GM18951 (cell line): ENCODE data around the gene ADGRB2.

Experiments
- POLR2A ChIP-seq: IDR thresholded peaks from 4 replicates; pipeline ENCODE4 v1.6.1; 2011; ENCODE audit warnings: mild to moderate bottlenecking; ENCODE audit not compliant: insufficient read length, insufficient read depth; ENCODE audit errors: extremely low read depth
- in situ Hi-C: fragments of 300-500 bp; cut with MboI; formaldehyde crosslinking; loops from one replicate; pipeline ENCODE4 v1.12.0; 2022; ENCODE audit warnings: low sequenced_read_pairs, mixed read lengths, inconsistent platforms; ENCODE audit not compliant: unreplicated experiment

The ADGRB2 gene

GRCh38 chr1:31799895-31800673 is 35.9 kb upstream of the ADGRB2 start:
- in situ Hi-C loops: no loop called here
- no peak for TF ChIP-seq POLR2A

DNA sequence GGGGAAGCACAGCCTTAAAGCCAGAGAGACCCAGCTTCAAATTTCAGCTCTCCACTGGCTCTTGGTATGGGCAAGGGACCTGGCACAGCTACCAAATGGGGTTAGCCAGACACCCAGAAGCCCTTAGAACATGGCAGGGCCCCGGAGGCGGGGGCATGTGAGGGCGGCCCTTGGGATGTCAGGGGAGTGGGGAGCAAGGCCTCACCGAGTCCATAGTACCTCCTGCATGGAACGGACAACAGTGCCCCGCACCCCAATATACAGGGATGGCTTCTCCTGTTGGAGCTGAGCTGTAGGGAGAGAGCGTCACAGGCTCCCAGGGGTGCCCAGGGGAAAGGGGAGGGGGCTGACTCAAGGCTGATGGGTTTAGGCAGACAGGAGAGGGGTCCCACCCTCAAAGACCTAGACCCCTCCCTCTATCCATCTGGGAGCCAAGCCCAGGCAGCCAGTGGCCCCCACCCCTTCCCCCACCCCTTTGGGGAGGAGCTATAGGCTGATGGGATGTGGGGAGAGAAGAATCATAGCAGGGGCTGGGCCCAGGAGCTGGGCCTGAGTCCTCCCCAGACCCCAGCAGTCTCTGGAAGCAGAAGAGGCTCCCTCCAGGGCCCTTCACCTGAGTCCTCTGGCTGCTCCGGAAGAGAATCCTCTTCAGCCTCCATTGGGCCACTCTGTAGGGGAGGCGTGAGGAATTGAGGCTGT is 35.2 kb upstream of the ADGRB2 start:
- in situ Hi-C loops: no loop called here
- no peak for TF ChIP-seq POLR2A

GRCh38 chr1:31798433-31799195 is 34.5 kb upstream of the ADGRB2 start:
- no peak for TF ChIP-seq POLR2A
- in situ Hi-C loops: no loop called here

- TF ChIP-seq POLR2A: no peak
- in situ Hi-C loops: no loop called here
These were observed 33.9 kb upstream of the ADGRB2 start for GRCh38 chr1:31798086-31798432.

DNA sequence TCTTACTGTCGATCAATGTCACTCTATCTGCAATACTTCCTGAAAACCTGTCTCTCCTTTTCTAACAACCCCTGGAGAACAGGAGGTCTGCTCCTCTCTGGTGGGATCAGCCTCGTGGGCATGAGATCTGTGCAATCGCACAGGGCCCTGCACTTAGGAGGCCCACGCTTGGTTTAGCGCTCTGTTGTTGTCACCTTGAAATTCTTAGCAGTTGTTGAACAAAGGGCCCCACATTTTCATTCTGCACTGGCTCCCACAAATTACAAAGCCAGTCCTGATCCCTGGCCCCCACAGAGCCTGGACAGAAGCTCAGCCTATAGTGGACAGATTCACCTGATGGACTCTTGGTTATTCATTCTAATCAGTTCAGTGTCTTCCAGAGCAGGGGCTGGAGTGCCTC is 33.1 kb upstream of the ADGRB2 start:
- no peak for TF ChIP-seq POLR2A
- in situ Hi-C loops: no loop called here

GRCh38 chr1:31796707-31797106 is 32.6 kb upstream of the ADGRB2 start:
- TF ChIP-seq POLR2A: no peak
- in situ Hi-C loops: no loop called here

DNA sequence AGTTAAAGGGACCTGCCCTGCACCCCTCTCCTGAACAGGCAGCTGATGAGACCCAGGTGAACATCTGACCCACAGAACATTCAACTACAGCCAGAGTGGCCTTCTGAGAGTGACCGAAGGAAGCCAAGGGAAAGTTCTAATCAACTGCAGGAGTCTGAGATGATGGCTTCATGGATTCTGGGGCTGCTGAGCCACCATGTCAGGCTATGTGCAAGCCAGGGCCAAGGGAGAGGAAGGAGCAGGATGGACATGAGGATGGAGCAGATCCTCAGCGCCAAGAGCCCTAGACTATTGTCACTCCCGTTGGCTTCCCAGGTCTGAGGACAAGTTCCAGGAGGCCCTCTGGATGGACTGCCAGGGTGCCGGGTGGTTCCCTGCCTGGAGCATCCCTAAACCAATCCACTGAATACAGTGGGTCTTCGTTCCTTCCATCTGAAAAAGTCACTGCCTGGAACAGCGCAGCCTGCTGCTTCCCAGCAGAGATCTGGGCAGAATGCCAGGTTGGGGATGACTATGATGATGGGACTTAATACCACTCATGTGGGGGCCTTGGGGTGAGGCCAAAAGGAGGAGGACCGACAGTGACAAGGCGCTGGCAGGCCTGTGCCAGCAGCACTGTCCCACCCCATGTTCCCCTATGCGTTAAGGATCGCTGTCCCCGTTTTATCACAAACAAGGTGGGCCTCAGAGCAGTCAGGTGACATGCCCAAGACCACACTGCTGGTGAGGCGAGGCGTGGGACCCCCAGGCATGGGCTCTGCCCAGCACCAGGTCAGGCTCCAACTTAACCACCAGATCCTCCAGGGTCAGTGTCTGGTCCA is 31.9 kb upstream of the ADGRB2 start:
- in situ Hi-C loops: no loop called here
- TF ChIP-seq POLR2A: no peak

DNA sequence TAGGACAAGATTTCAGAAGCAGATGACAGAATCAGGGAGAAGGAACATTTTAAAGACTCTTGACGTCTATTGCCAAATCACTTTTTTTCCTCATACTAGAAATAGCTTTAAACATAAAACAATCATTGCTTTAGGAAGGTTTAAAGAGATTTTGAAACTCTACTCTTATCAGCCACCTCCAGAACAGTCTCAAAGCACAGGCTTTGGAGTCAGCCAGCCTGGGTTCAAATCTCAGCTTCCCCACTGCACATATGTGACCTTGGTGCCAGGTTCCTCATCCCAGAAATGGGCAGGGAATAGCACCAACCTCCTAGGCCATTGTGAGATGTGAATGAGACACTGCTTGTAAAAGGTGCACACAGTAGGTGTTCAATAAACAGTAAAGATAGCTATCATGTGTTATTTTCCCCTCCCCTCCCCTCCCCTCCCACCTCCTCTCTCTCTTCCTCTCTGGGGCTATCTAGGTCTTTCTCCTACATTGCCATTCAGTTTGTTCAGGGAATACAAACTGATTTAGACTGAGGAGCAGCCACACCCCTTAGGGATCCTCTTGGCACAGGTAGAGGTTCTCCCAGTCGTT is 31.0 kb upstream of the ADGRB2 start:
- in situ Hi-C loops: no loop called here
- TF ChIP-seq POLR2A: no peak

GRCh38 chr1:31793586-31794285 is 29.6 kb upstream of the ADGRB2 start:
- no peak for TF ChIP-seq POLR2A
- in situ Hi-C loops: no loop called here

DNA sequence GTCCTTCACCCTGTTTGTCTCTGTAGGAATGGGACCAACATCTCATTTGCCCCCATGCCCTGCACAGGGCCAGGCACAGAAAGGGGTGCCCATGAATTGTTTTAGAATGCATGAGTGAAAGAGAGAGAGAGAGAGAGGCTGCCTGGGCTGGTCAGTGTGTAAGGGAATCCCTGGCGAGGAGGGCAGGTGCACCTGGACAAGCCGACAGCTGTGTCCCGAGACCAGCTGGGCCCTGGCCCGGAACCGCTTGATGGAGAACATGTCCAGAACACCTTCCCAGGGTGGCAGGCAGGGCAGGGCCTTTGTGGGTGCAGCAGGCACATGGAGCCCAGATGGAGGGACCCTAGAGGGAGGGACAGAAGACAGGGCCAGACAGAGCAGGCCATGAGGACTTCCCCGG is 28.9 kb upstream of the ADGRB2 start:
- in situ Hi-C loops: no loop called here
- no peak for TF ChIP-seq POLR2A

- in situ Hi-C loops: no loop called here
- no peak for TF ChIP-seq POLR2A
These were observed 28.4 kb upstream of the ADGRB2 start for GRCh38 chr1:31792541-31792940.

DNA sequence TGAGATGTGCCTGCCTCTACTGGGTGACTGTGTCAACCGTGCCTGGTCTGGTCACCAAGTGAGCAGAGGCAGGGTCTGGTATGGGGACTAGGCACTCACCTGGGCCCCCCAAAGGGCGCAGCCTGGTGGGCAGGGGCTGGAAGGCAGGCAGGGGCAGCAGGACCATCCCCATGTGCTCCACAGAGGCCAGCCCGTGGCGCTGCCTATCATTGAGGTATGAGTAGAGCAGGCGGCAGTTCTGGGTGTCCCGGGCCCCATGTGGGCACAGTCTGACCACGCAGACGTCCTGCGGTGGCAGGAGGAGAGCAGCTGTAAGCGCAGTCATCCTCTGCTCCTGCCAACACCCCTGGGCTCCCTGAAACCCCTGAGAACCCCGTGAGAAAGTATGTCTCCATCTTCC is 28.0 kb upstream of the ADGRB2 start:
- no peak for TF ChIP-seq POLR2A
- in situ Hi-C loops: no loop called here

GRCh38 chr1:31791131-31791858 is 27.2 kb upstream of the ADGRB2 start:
- TF ChIP-seq POLR2A: no peak
- in situ Hi-C loops: no loop called here
